ENCODE data around the gene GALNT10. TPM values are rescaled to one million over a fixed set of nuclear protein-coding genes. Genes with fewer than 3 reads are reported as not detected.

Gene GALNT10
- total RNA-seq, 1 donor from 2014 or later = 11.5 TPM

DNA sequence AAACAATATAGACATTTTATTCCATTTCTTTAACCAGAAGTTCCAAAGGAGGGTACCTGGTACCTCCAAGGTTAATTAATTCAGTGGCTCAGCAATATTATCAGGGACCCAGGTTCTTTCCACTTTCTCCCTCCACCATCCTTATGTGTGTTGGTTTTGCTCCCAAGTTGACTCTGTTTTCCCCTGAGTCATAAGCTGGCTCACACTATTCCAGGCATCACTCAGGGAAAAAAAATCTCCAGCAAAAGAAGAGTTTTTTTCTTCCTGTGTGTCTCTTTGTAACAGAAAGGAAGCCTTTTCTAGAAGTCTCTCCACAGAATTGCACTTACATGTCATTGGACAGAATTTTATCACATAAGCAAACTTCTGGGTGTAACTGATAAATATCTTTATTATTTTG is 31.2 kb upstream of the GALNT10 start:
- DNase-seq (ENCODE audit: extremely low spot score in 2 of 2) = no peak
- Histone ChIP-seq H3K27ac (no peak overlapping the region), H3K27me3 (no peaks in the 10 kb centered on the region), H3K4me1 (peaks cover 9% of the 10 kb centered on the region), H3K9me3 (no peaks in the 10 kb centered on the region), H3K36me3 (no peaks in the 10 kb centered on the region), H3K4me3 (no peak overlapping the region)
- intact Hi-C loops (cut with DNase I) = no loop called here
- TF ChIP-seq CTCF (IDR thresholded peaks at IDR 0.05) (no peak), POLR2AphosphoS5 (IDR thresholded peaks at IDR 0.05; ENCODE audit: insufficient read depth in 1 of 2, low read depth in 1 of 2) (no peak), POLR2A (IDR thresholded peaks at IDR 0.05) (no peak)

DNA sequence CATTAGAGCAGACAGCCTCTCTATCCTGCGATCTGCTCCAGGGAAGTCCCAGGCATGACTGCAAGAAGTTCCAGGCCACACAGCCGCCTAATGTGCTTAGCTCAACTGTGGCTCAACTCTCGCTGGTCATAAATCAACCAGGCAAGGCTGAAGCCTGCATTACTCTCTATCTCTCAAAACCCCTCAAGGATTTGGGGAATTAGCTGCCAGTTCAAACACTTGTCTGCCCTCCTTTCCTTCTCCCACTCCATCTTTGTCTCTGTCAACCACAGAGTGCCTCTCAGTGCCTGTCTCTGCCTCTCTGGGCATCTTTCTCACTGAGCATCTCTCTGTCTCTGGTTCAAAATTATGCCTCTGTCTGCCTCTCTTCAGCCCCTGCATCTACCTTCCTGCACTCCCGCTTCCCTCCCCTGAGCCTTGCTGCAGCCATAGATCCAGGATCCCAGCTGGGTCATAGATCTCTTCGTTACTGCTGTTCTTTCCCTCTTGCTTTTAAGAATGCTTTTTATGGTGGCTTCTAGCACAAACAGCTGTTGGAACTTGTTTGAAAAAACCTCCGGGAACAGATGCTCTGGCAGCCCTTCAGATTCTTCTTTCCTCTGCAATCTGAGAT is 27.9 kb upstream of the GALNT10 start:
- intact Hi-C loops (cut with DNase I) = no loop called here
- no peaks in the 10 kb centered on the region for H3K27me3 ChIP-seq
- no peak for TF ChIP-seq POLR2AphosphoS5 (IDR thresholded peaks at IDR 0.05; ENCODE audit: insufficient read depth in 1 of 2, low read depth in 1 of 2)
- TF ChIP-seq POLR2A (IDR thresholded peaks at IDR 0.05) = no peak
- no peak for TF ChIP-seq CTCF (IDR thresholded peaks at IDR 0.05)
- no peak overlapping the region for H3K4me3 ChIP-seq
- peak overlapping the region; percentile 33 for H3K27ac ChIP-seq
- H3K9me3 ChIP-seq = no peaks in the 10 kb centered on the region
- no peak for DNase-seq (ENCODE audit: extremely low spot score in 2 of 2)
- peaks cover 9% of the 10 kb centered on the region for H3K4me1 ChIP-seq
- H3K36me3 ChIP-seq = no peaks in the 10 kb centered on the region

DNA sequence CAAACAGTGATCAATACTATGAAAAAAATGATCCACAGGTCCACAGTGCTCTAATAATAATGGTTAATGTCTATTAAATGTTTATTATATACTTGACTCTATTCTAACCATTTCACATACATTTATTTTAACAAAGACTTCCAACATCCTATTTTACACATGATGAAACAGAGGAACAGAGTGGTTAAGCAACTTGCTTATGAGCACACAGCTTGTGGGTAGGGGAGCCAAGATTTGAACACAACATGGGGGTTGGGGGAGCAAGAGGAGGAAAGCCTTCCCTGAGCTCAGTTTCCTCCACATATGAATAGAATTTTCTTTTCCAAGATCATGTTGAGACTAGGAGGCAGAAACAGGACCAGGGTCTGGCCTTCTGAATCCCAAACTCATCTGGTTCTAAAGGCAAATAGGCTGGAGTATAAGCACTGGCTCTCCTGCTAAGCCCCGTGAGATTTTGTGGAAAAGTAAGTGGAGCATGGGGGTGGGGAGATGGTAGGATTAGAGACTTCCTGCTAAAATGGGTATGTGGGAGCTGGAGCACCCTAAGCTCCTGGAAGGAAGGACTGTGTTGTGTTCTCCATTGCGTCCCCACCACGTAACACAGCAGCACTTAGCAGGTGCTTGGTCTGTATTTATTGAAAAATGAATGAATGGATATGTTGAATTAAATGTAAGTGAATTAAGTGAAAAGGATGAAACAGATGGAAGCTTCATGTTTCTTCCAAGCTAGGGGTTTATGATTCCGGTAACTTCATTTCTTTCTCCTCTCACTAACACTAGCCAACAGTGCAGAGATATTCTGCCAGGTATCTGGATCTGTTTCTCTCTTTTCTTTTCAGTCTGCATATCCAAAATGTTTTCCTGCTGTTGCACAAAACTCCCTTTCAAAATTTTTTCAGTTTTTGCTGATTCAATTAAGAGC is 26.9 kb upstream of the GALNT10 start:
- Histone ChIP-seq H3K27me3 (no peaks in the 10 kb centered on the region), H3K9me3 (no peaks in the 10 kb centered on the region), H3K36me3 (no peaks in the 10 kb centered on the region), H3K4me3 (no peak overlapping the region), H3K4me1 (peaks cover 9% of the 10 kb centered on the region), H3K27ac (no peak overlapping the region)
- intact Hi-C loops (cut with DNase I) = no loop called here
- DNase-seq (ENCODE audit: extremely low spot score in 2 of 2) = no peak
- TF ChIP-seq POLR2A (IDR thresholded peaks at IDR 0.05) (no peak), CTCF (IDR thresholded peaks at IDR 0.05) (no peak), POLR2AphosphoS5 (IDR thresholded peaks at IDR 0.05; ENCODE audit: insufficient read depth in 1 of 2, low read depth in 1 of 2) (no peak)

DNA sequence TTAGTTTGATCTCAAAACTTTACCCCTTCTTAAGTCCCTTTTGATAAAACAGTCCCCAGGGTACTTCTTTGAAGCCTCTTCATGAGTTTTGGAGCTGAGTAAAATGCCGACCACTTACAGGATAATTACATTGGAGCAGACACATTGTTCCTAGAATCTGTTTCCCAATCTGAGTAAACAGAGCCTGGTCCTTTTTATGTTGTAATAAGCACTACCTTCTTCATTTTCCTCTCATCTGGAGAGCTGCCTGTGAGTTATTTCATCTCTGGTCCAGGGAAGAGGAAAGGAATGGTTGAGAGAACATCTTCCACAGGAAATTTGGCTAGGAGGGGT is 26.3 kb upstream of the GALNT10 start:
- no peaks in the 10 kb centered on the region for H3K9me3 ChIP-seq
- TF ChIP-seq CTCF (IDR thresholded peaks at IDR 0.05) = no peak
- no peak for TF ChIP-seq POLR2AphosphoS5 (IDR thresholded peaks at IDR 0.05; ENCODE audit: insufficient read depth in 1 of 2, low read depth in 1 of 2)
- no peak for TF ChIP-seq POLR2A (IDR thresholded peaks at IDR 0.05)
- intact Hi-C loops (cut with DNase I) = no loop called here

GRCh38 chr5:154165886-154166285 is 24.6 kb upstream of the GALNT10 start:
- no peak for DNase-seq (ENCODE audit: extremely low spot score in 2 of 2)
- intact Hi-C loops (cut with DNase I) = no loop called here
- Histone ChIP-seq H3K4me1 (peaks cover 9% of the 10 kb centered on the region), H3K36me3 (no peaks in the 10 kb centered on the region), H3K27ac (no peak overlapping the region), H3K27me3 (no peaks in the 10 kb centered on the region), H3K4me3 (no peak overlapping the region), H3K9me3 (no peaks in the 10 kb centered on the region)
- no peak for TF ChIP-seq POLR2AphosphoS5 (IDR thresholded peaks at IDR 0.05; ENCODE audit: insufficient read depth in 1 of 2, low read depth in 1 of 2)
- TF ChIP-seq POLR2A (IDR thresholded peaks at IDR 0.05) = no peak
- no peak for TF ChIP-seq CTCF (IDR thresholded peaks at IDR 0.05)

More for the DNA sequence above, 26.3 kb upstream of the GALNT10 start:
- DNase-seq (ENCODE audit: extremely low spot score in 2 of 2) = no peak
- no peaks in the 10 kb centered on the region for H3K27me3 ChIP-seq
- peaks cover 9% of the 10 kb centered on the region for H3K4me1 ChIP-seq
- no peak overlapping the region for H3K27ac ChIP-seq
- no peaks in the 10 kb centered on the region for H3K36me3 ChIP-seq
- no peak overlapping the region for H3K4me3 ChIP-seq
